Renal cortical epithelial cell (primary cell): Measurements from ENCODE around the gene CSNK1A1. TPM values are rescaled to one million over a fixed set of nuclear protein-coding genes. Genes with fewer than 3 reads are reported as not detected.
"Not testable (repeated sequence)": the region's sequence is repeated elsewhere in the genome, so short reads cannot be mapped to it uniquely, and the experiment has no call there.

Source experiments
- DNase-seq: peaks from one replicate; pipeline ENCODE4 v3.0.0-alpha.2; 2011; ENCODE audit warnings: low read depth
- total RNA-seq: library from RNA; depleted of rRNA; stranded (reverse); fragments of >200 nt; gene quantifications from 2 replicates; pipeline ENCODE4 v1.2.3, GENCODE V29; 2014

The CSNK1A1 gene
- total RNA-seq, 1 donor from 2014 or later = 316 TPM

DNA sequence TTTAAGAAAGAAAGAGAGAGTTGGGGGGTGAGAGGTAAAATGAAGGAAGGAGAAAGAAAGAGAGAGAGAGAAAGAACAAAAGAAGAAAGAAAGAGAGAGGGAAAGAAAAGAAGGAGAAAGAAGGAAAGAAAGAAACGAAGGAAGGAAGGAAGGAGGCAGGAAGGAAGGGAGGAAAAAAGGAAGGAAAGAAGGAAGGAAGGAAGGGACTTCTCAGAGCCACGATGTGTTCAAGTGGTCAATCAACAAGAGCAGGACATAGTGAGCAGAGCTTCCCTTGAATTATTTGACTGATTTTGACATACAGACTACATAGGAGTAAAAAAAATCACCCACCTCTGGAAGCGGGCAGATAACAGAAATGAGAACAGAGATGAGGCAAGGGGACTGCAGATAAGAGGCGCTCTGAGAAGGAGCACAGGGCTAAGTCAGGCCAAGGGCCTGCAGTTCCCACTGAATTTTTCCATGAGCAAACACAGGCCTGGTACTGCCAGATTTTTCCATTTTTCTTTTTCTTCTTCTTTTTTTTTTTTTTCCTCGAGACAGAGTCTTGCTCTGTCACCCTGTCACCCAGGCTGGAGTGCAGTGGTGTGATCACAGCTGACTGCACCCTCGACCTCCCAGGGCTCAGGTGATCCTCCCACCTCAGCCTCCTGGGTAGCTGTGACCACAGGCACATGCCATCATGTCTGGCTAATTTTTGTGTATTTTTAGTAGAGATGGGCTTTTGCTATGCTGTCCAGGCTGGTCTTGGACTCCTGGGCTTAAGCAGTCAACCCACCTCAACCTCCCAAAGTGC is 94.4 kb downstream of the CSNK1A1 start:
- no peak for DNase-seq

DNA sequence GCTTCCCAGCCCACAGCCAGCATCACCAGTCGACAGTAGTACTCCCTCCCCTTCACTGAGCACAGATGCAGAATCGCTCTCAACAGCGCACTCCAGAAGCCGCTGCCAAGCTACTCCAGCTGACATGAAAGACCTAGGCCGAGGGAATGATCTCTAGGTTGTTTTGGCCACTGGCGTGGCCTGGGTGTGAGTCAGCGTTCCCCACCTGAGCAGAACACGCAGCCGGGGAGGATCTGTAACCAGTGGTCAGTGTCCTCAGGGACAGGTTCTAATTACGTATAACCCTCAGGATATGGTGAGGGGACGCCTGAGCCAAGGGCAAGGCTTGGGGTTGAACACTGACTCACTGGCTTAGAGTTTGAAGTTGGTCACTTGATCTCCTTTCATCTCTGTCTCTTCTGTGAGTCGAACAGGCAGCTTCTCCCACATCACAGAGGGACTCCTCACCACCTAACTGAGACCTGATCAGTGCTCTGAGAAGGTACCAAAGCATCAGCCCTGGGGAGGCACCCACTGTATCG is 95.3 kb downstream of the CSNK1A1 start:
- DNase-seq = peak; percentile 89

DNA sequence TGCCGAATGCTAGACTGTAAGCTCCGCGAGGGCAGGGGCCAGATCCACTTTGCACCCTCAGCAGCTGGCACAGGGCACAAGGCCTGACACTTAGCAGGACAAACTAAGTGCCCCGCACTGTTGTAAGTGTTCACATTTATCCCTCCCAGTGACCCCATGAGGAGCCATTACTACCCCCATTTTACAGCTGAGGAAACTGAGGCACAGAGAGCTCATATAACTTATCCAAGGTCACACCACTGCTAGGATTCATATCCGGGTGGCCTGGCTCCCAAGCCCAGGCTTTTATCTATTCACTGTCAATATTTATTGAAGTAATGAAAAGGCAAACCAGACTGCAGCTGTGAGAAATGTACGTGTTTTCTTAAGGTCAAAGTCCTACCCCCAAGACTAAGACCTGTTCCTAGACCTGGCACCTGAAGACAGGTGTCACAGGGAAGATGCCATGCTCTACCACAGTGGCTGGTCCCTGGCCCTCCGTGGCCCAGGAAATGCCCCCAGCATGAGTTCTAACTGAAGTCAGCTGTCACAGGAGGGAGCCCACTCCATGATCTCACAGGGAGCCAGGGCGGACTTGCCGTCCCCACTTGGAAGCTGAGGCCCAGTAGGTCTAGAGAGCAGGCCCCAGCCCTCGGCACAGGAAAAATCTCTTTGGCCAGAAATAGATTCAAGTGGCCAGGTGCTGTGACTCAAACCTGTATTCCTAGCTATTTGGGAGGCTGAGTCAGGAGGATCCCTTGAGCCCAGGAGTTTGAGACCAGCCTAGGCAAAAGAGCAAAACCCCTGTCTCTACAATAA is 97.4 kb downstream of the CSNK1A1 start:
- DNase-seq = no peak

DNA sequence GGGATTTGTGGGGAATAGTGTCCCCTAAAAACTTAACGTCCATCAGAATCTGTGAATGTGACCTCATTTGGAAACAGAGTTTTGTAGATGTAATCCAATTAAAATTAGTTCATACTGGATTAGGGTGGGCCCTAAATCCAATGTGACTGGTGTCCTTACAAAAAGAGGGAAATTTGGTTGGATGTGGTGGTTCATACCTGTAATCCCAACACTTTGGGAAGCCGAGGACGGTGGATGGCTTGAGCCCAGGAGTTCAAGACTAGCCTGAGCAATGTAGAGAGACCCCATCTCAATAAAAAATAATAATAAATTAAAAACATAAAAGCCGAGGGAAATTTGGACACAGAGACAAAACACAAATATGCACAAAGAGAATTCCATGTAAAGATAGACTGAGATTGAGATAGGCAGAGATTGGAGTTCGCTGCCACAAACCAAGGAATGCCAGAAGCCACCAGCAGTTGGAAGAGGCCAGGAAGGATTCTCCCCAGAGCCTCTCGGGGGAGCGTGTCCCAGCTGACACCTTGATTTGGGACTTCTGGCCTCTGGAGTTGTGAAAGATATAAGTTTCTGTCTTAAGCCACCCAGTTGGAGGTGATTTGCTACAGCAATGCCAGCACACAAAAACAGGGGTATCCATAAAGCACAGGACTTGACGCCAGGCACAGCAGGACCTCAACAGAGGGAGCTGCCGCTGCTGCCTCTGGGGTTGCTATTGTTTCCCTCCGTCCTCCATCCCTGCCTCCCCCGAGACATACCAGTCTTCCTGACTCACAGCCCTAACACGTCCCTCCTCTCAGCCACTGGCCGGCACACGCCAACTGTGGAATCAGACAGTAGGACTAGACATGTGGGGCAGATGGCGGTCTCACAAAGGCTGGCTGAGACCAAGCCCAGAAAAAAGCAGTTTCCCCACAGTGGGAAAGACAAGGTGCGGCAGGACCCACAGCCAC is 98.3 kb downstream of the CSNK1A1 start:
- DNase-seq = peak; percentile 82

DNA sequence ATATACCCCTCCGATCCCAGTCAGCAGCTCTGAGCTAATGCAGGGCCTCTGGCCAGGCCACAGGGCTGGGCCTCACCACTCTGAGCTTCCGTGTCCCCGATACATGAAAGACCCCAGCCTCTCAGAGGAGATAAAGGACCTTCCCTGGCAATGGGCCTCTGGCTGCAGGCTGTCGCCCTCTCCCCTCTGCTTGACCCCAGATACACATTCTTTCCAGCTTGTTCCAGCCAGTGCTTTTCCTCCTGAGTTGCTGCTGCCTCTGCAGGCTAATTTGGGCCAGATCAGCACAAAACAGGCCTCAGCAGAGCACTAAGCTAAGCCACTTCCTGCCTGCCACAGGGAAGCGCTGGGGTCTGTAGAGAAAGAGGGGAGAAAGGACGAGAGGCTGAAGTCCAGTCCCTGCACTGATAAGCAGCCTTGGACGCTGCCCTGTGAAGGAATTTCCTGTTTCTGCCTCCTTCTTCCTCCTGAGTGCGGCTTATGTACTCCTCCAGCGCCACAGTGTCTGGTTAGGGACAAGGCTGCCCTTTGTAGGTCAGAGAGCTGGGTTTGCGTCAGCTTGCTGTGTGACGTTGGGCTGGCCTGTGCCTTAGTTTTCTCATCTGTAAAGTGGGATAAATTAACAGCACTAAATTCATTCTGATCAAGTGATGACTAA is 99.1 kb downstream of the CSNK1A1 start:
- DNase-seq = peak; percentile 84

DNA sequence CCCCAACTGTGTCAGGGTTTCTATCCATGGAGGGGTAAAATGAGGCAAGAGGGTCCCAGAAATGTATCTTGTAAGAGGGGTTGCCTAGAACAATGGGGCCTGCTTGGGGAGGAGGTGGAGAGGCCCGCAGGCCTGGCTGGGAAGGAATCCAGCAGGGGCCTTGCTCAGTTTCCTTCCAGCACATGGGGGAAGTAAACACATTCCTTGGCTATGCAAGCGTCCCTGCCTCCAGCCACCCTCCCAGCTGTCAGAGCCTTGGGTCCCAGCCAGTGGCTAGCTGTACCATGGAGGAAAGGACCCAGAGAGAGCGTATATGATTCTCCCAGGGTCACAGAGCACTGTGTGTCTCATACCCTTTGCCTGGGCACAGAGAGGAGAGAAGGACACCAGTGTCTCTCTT is 101.0 kb downstream of the CSNK1A1 start:
- DNase-seq = no peak

DNA sequence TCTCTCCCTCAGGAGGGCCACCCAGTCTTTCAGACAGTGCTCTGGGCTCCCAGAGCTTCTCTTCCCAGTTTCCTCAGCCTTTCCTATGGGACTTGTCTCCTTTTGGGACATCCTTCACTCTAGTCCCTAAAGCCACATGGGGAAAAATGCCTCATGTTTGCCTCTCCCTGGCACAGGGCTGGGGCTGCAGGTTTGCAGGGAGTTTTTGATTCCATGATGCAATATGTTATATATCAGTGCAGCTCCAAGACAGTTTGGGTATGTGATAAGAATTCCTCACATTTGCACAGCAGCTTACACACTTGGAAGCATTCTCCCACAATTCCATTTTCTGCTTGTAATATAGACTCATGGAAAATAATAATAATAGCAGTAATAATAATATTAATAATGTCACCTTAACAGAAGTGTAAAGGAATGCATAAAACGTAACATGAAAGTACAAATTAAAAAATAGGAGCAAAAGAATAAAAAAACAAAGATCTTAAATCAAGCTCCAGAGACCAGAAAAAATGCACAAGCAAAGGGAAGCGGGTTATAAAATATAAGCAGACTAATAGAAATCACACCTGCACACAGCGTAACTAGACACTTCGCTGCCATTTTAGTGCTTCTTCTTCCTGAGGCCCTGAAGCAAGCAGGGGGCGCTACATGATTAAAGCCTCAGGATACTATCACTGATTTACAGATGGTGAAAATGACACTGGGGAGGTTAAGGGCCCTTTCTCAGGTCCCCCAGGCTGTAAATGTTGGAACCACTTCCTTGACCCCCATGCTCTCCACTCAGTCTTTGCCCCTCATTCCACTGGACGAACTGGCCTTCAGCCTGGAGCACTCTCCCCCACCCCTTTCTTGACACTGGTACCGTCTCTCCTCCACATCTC is 102.2 kb downstream of the CSNK1A1 start:
- DNase-seq = peak; percentile 52

DNA sequence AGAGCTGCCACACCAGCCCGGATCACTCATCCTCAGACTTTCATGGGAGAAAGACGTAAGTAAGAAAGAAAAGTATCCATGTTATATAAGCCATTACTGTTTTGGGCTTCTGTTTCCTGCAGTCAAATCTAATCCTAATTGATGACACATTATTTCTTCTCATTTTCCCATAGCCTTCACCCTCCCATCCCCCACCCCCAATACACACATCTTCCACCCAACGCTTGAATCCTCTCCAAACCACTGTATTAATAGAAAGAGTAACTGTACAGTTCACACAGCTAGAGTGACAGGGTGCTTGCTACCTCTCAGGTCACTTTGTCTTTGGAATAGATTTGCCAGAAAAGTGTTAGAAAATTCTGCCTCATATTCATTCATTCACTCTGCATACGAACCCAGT is 102.8 kb downstream of the CSNK1A1 start:
- DNase-seq = no peak

DNA sequence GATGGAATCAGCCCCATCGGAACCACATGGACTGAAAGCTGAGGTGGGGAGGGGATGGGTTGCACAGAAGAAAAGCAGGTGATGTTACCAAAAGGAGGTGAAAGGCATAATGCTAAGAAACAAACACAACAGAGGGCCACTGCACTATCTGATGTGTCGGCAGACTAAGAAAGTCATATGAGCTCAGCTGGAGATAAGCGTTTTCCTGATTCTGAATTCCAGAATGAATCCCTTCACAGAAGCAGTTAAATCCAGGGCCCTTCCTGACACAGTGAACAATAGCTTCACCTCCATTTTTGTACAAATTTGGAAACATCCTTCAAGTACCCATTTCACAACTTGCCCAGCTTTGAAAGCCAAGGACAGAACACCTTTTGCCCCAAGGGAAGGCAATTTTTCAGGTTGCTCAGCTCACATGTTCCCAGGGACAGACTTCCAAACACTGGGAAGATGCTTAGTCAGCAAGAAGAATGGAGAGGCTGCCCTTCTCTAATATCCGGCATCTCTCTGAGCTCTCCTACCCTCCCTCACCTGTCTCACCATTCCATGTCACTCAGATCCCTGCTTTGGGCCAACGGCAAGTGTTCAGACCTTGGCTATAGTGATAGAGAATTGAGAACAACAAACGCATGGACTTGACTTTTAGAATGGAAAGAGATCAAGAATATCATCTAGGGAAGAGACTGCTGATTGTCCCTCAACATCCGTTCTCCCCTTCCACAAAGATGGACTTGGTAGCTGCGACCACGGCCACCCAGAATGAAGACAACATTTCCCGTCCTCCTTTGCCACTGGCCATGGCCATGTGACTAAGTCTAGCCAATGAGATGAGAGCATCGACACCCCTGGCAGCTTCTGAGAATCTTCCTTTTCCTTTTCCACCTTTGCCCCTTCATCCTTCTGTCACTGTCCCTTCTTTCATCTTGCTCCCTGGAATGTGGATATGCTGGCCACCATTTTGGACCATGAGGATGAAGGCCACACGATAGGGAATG is 103.6 kb downstream of the CSNK1A1 start:
- no peak for DNase-seq

DNA sequence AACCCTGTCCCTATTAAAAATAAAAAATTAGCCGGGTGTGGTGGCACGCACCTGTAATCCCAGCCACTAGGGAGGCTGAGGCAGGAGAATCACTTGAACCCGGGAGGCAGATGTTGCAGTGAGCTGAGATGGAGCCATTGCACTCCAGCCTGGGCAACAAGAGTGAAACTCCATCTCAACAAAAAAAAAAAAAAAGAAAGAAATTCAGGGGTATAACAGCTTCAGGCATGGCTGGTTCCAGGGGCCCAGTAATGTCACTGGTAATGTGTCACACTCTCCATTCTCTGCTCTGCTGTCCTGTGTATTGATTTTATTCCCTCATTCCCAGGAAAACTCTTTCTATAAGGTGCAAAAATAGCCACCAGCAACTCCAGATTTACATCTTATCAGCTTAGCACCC is 104.4 kb downstream of the CSNK1A1 start:
- DNase-seq = not testable (repeated sequence)

DNA sequence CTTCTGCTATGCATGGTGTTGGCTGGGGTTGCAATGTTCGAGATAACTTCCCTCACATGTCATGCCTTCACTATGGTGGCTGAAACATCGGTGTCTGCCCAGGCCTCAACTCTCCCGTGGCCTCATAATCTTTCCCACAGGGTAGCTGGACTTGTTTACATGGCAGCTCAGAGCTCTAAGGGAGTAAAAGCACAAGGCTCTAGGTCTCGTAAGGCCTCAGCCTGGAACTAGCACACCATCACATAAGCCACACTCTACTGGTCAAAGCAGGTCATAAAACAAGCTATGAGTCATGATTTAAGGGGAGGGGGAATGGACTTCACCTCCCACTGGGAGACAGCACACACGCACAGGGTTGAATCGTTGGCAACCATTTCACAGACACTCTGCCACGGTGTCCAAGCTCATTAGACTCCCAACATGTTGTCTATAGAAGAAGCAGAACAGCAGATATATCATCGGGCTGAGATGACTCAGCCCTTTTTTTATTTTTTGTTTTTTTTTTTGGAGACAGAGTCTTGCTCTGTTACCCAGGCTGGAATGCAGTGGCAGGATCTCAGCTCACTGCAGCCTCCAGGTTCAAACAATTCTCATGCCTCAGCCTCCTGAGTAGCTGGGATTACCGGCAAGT is 105.4 kb downstream of the CSNK1A1 start:
- peak; percentile 100 for DNase-seq

DNA sequence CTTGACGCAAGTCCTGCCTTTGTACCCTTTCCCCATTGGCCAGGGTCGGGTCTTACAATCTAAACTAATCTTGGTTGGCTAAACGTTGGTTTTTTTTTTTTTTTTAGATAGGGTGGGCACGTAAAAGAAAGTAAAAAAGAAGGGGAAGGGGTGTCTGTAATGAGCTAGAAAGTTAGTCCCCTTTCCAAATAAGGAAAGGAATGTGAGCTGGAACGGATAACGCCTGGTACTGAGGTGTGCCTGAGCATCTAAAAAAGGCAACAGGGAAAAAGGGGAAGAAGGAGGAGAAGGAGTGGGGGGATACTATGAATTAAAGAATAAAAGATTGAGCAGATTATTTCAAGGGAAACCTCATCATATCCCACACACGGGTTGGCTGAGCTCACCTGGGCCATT is 105.9 kb downstream of the CSNK1A1 start:
- DNase-seq = no peak

DNA sequence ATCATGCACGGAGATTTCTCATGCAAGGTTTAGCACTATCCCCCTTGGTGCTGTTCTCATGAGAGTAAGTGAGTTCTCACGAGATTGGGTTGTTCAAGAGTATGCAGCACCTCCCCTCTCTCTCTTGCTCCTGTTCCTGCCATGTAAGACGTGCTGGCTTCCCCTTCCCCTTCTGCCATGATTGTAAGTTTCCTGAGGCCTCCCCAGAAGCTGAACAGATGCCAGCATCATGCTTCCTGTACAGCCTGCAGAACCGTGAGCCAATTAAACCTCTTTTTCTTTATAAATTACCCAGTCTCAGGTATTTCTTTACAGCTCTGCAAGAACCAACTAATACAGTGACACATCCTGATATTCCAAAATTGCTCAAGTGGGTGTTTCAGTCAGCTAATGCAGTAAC is 106.8 kb downstream of the CSNK1A1 start:
- DNase-seq = not testable (repeated sequence)

DNA sequence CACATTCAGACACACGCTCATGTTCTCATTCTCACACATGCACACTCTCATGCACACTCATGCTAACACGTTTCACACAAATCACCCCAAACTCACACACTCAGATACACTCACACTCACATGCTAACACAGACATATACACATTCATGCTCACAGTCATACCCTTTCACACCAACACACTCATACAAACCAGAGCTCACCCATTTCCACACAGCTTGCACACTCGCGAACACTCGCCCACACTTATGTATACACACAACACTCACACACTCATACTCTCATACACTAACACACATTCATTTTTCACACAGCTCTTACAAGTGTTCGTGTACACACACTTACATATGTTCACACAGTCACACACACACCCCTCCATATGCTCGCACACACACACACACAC is 108.0 kb downstream of the CSNK1A1 start:
- no peak for DNase-seq

DNA sequence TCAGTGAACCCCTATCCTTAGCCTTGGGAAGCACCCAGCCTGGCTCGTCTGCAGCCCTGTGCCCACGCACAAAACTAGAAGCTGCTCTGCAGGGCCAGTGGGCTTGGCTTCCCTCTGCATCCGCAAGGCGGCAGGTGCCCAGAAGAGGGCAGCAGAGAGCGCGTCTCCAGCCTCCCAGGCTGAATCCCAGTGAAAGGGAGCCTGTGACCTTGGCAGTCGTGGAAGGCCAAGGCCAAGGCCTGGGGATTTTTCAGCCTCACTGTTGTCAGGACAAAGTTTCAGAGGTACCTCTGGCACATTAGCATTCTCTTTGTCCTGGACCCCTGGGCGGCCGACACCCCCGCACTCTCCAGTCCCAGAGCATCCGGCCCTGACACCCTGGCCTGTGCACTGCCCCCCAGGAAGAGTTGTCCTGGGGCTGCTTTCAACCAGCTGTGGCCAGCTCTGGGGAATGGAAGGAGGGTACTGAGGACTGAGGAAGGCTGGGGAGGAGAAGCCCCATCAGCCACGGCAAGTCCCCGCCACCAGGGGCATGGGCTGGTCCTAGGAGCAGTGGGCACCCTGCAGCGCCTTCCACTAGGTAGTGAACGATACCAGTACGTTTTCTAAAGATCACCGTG is 108.6 kb downstream of the CSNK1A1 start:
- peak; percentile 60 for DNase-seq
